Fibroblast of the aortic adventitia (primary cell): ENCODE results near the gene KCNT1. TPM values are rescaled to one million over a fixed set of nuclear protein-coding genes. Genes with fewer than 3 reads are reported as not detected.

Experiments used
- DNase-seq: peaks from one replicate; pipeline ENCODE4 v3.0.0-alpha.2; 2010; ENCODE audit warnings: low read depth
- H3K4me3 ChIP-seq: 2 replicates; pipeline ENCODE4 v1.5.1; 2011; ENCODE audit warnings: low read depth, mild to moderate bottlenecking, control low read depth, low read length, moderate library complexity
- total RNA-seq: library from RNA; depleted of rRNA; stranded (reverse); fragments of >200 nt; gene quantifications from 2 replicates; pipeline ENCODE4 v1.2.3, GENCODE V29; 2012; ENCODE audit warnings: low replicate concordance
- TF ChIP-seq, protein P1 (sequence below): IDR thresholded peaks from 2 replicates; pipeline ENCODE4 v1.5.1; 2011; ENCODE audit warnings: mild to moderate bottlenecking, low read length, control low read depth, inconsistent platforms; ENCODE audit not compliant: insufficient read depth

The KCNT1 gene
- total RNA-seq, 1 donor = not detected

DNA sequence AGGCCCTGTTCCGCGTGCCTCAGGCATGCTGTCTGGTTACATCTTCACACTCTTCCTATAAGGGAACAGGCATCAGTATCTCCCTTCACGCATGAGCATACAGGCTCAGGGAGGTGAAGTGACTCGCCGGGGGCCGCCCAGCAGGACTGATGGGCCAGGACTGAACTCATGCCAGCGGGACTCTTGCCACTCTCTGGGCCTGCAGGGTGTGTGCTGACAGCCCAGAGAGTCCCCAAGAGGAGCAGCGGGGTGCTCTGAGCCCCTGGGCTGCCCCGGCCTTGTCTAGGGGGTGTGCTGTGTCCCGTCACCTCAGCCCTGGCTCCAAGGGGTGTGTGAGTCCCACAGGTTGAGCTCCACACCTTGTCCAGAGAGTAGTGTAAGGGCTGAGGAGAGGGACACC is 9.9 kb downstream of the KCNT1 start:
- H3K4me3 ChIP-seq = no peak overlapping the region
- no peak for DNase-seq
- TF ChIP-seq, protein P1, sequence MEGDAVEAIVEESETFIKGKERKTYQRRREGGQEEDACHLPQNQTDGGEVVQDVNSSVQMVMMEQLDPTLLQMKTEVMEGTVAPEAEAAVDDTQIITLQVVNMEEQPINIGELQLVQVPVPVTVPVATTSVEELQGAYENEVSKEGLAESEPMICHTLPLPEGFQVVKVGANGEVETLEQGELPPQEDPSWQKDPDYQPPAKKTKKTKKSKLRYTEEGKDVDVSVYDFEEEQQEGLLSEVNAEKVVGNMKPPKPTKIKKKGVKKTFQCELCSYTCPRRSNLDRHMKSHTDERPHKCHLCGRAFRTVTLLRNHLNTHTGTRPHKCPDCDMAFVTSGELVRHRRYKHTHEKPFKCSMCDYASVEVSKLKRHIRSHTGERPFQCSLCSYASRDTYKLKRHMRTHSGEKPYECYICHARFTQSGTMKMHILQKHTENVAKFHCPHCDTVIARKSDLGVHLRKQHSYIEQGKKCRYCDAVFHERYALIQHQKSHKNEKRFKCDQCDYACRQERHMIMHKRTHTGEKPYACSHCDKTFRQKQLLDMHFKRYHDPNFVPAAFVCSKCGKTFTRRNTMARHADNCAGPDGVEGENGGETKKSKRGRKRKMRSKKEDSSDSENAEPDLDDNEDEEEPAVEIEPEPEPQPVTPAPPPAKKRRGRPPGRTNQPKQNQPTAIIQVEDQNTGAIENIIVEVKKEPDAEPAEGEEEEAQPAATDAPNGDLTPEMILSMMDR = no peak

DNA sequence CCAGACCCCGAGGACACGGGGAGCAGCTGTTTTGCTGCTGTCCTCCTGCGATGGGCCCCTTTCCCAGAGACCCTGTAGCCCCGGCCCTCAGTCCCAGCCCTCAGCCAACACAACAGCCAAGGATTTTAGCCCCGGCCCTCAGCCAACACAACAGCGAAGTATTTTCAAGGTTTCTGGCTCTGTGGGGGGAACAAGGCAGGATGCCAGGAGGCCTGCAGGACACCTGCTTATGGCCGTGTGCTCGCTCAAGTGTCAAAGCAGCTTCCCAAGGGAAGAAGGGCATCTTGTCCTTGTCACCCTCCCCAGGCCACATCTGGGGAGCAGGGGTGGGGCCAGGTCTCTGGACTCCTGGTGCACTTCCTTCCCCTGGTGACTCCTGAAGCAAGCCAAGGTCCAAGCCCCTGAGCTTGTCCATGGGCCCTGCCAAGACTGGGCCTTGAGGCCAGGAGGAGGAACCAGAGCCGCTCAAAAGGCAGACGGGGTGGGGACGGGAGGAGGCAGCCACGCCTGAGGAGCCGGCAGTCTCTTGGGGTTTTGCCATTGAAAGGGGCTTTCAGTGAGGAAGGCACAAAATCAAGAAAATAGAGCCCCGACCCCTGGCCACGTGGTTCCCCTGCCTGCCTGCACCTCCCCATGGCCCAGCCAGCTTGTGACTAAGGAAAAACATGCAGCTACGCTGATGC is 10.8 kb downstream of the KCNT1 start:
- no peak overlapping the region for H3K4me3 ChIP-seq
- no peak for DNase-seq
- TF ChIP-seq, protein P1 = no peak

DNA sequence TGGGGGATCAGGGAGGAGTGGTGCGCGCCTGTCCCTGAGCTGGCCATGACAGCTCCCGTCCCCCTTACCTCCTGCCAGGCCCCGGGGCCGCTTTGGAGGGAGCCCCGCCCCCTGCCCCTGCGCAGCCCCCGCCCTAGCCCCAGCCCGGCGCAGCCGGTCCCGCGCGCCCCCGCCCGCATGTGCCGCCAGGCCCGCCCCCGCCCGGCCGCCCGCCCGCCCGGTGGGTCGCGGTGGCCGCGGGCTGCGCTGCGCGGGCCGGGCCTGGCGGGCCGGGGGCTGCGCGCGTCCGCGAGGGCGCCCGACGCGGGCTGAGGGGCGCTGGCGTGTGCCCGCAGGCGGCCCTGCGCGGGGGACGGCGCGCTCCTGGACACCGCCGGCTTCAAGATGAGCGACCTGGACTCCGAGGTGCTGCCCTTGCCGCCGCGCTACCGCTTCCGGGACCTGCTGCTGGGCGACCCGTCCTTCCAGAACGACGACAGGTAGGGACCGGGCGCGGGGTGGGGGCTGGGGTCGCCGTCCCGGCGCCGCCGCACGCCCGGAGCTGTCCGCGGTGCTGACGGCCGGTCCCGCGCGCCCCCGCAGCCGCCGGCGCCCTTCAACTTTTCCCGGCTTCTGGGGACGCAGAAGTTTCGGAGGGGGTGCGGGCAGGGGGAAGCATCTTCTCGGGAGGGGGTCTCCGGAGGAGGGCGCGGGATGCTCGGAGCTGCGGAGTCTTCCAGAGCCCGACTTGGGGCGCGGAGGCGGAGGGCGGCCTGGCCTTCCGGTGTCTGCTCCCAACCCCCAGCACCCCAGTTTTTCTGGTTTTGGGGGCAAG is 12.5 kb downstream of the KCNT1 start:
- DNase-seq = no peak
- H3K4me3 ChIP-seq = no peak overlapping the region
- TF ChIP-seq, protein P1 = no peak

DNA sequence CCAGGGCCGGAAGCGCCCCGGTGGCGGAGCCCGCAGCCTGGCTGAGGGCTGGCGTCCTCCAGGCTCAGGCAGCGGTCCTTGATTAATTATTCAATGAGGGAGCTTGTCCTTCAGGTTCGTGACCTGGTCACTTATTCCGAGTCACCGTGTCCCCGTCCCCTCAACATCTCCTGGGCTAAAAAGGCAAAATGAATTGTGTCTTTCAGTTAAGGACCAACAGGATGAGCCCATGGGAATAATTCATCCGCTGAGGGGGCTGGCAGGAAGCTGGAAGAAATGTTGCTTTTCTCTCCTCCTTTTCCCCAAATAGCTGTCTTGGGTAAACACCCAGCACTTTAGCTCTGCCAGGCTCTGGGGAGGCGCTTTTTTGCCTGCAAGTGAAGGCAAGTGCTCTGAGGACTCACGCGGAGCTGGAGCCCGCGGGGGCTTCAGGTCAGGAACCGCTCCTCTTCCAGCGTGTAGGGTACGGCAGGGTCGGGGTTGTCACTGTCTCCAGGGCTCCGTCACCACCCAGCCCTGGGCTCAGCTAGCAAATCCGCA is 13.1 kb downstream of the KCNT1 start:
- TF ChIP-seq, protein P1 = no peak
- DNase-seq = no peak
- no peak overlapping the region for H3K4me3 ChIP-seq

DNA sequence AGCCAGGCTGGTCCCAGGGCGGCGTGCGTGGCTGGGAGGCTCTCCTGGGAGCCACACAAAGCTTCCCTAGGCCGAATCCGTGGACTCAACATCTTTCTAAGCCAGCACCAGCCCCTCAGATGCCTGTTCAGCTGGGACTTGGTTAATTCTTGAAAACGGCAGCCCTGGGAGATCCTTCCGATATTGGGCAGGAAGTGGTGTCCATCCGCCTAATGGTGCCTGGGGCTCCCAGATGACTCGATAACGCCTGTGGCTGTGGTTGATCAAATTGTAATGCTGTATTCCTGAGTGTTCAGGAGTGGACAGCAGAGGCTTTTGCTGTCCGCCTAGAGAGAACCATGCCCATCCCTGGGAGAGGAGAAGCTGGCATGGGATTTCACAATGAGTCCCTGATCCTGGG is 14.1 kb downstream of the KCNT1 start:
- H3K4me3 ChIP-seq = no peak overlapping the region
- DNase-seq = no peak
- TF ChIP-seq, protein P1 = no peak

DNA sequence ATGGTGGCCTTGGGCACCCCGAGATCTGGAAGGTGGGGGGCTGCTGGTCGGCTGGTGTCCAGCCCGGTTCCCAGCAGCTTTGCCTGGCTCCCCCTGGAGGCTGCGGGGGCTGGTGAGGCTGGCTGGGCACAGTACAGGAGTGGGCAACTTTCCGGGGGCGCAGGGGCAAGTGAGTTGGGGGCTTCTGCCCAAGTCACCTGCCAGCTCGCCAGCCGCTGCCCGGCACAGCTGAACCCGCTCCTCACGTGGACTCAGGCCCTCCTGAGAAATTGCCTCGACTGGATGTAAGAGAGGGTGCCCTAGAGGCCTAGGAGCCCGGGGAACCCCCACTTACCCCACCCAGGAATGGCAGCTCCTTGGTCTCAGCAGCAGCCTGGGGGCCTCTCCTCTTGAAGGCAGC is 15.4 kb downstream of the KCNT1 start:
- no peak overlapping the region for H3K4me3 ChIP-seq
- DNase-seq = no peak
- TF ChIP-seq, protein P1 = no peak
